BLaER1 (cell line): ENCODE results near the gene NMNAT2.
"Not testable (repeated sequence)": the region's sequence is repeated elsewhere in the genome, so short reads cannot be mapped to it uniquely, and the experiment has no call there.

Experiments used
- H3K27ac ChIP-seq: shearing (Covaris generic); formaldehyde crosslinking; 2 replicates; pipeline ENCODE4 v1.8.1; 2022
- H3K27me3 ChIP-seq: shearing (Covaris generic); formaldehyde crosslinking; 2 replicates; pipeline ENCODE4 v1.8.1; 2022
- H3K36me3 ChIP-seq: shearing (Covaris generic); formaldehyde crosslinking; 2 replicates; pipeline ENCODE4 v1.8.1; 2022
- H3K4me1 ChIP-seq: shearing (Covaris generic); formaldehyde crosslinking; 2 replicates; pipeline ENCODE4 v1.8.1; 2022
- H3K4me2 ChIP-seq: shearing (Covaris generic); formaldehyde crosslinking; 2 replicates; pipeline ENCODE4 v1.8.1; 2022
- H3K4me3 ChIP-seq: shearing (Covaris generic); formaldehyde crosslinking; 2 replicates; pipeline ENCODE4 v1.8.1; 2022
- H3K9ac ChIP-seq: shearing (Covaris generic); formaldehyde crosslinking; 2 replicates; pipeline ENCODE4 v1.8.1; 2022
- H3K9me3 ChIP-seq: shearing (Covaris generic); formaldehyde crosslinking; 2 replicates; pipeline ENCODE4 v1.8.1; 2022
- H4K20me1 ChIP-seq: shearing (Covaris generic); formaldehyde crosslinking; 2 replicates; pipeline ENCODE4 v1.8.1; 2022
- Cebpa-rat ChIP-seq: shearing (Covaris generic); IDR thresholded peaks from 2 replicates; pipeline ENCODE4 v1.8.1; 2022

The NMNAT2 gene

GRCh38 chr1:183243161-183244050, 174.8 kb downstream of the NMNAT2 start:
- H3K4me2 ChIP-seq = no peak overlapping the region
- TF ChIP-seq Cebpa-rat = no peak
- H3K4me3 ChIP-seq = no peak overlapping the region
- no peaks in the 10 kb centered on the region for H3K27me3 ChIP-seq
- H3K9ac ChIP-seq = no peak overlapping the region
- H3K36me3 ChIP-seq = no peaks in the 10 kb centered on the region
- no peaks in the 10 kb centered on the region for H3K4me1 ChIP-seq
- no peaks in the 10 kb centered on the region for H3K9me3 ChIP-seq
- H4K20me1 ChIP-seq = no peaks in the 10 kb centered on the region
- no peak overlapping the region for H3K27ac ChIP-seq

GRCh38 chr1:183242556-183242955, 175.6 kb downstream of the NMNAT2 start:
- H3K27ac ChIP-seq = no peak overlapping the region

GRCh38 chr1:183241471-183241870, 176.7 kb downstream of the NMNAT2 start:
- Histone ChIP-seq H3K27me3 (no peaks in the 10 kb centered on the region), H3K9ac (no peak overlapping the region), H3K27ac (no peak overlapping the region), H3K4me1 (no peaks in the 10 kb centered on the region), H3K9me3 (no peaks in the 10 kb centered on the region), H3K4me2 (no peak overlapping the region), H4K20me1 (no peaks in the 10 kb centered on the region), H3K36me3 (no peaks in the 10 kb centered on the region), H3K4me3 (no peak overlapping the region)
- TF ChIP-seq Cebpa-rat = no peak

More at GRCh38 chr1:183242556-183242955, 175.6 kb downstream of the NMNAT2 start:
- H4K20me1 ChIP-seq = no peaks in the 10 kb centered on the region
- H3K27me3 ChIP-seq = no peaks in the 10 kb centered on the region
- TF ChIP-seq Cebpa-rat = no peak
- no peaks in the 10 kb centered on the region for H3K9me3 ChIP-seq
- no peak overlapping the region for H3K9ac ChIP-seq
- no peaks in the 10 kb centered on the region for H3K36me3 ChIP-seq
- H3K4me1 ChIP-seq = no peaks in the 10 kb centered on the region
- no peak overlapping the region for H3K4me2 ChIP-seq
- no peak overlapping the region for H3K4me3 ChIP-seq

- not testable (repeated sequence) for H3K4me3 ChIP-seq, H3K36me3 ChIP-seq, H3K4me2 ChIP-seq, H4K20me1 ChIP-seq, H3K27ac ChIP-seq, H3K27me3 ChIP-seq, H3K9ac ChIP-seq, H3K9me3 ChIP-seq, H3K4me1 ChIP-seq
Measured at GRCh38 chr1:183240853-183241252, 177.3 kb downstream of the NMNAT2 start.

- no peaks in the 10 kb centered on the region for H4K20me1 ChIP-seq
- no peak overlapping the region for H3K4me3 ChIP-seq
- no peaks in the 10 kb centered on the region for H3K36me3 ChIP-seq
- no peak overlapping the region for H3K9ac ChIP-seq
- no peaks in the 10 kb centered on the region for H3K9me3 ChIP-seq
- H3K4me2 ChIP-seq = no peak overlapping the region
- H3K4me1 ChIP-seq = no peaks in the 10 kb centered on the region
- TF ChIP-seq Cebpa-rat = no peak
- H3K27ac ChIP-seq = no peak overlapping the region
- no peaks in the 10 kb centered on the region for H3K27me3 ChIP-seq
Measured at GRCh38 chr1:183240526-183240825, 177.7 kb downstream of the NMNAT2 start.

- Histone ChIP-seq H4K20me1 (no peaks in the 10 kb centered on the region), H3K4me3 (no peak overlapping the region), H3K9me3 (no peaks in the 10 kb centered on the region; the same call in 1 of the 2 replicates), H3K36me3 (no peaks in the 10 kb centered on the region), H3K27ac (no peak overlapping the region), H3K4me1 (no peaks in the 10 kb centered on the region), H3K4me2 (no peak overlapping the region), H3K27me3 (no peaks in the 10 kb centered on the region), H3K9ac (no peak overlapping the region)
- TF ChIP-seq Cebpa-rat = no peak
Measured at GRCh38 chr1:183239793-183240525, 178.2 kb downstream of the NMNAT2 start.

- Histone ChIP-seq H3K4me3 (no peak overlapping the region), H3K4me1 (no peaks in the 10 kb centered on the region), H3K27me3 (no peaks in the 10 kb centered on the region), H3K9ac (no peak overlapping the region), H3K4me2 (no peak overlapping the region), H3K27ac (no peak overlapping the region), H4K20me1 (no peaks in the 10 kb centered on the region), H3K36me3 (no peaks in the 10 kb centered on the region), H3K9me3 (no peaks in the 10 kb centered on the region; the same call in 1 of the 2 replicates)
- TF ChIP-seq Cebpa-rat = no peak
Measured at GRCh38 chr1:183239220-183239742, 178.9 kb downstream of the NMNAT2 start.

- Histone ChIP-seq H4K20me1 (no peaks in the 10 kb centered on the region), H3K9ac (no peak overlapping the region), H3K4me3 (no peak overlapping the region), H3K27ac (no peak overlapping the region), H3K9me3 (no peaks in the 10 kb centered on the region; the same call in 1 of the 2 replicates), H3K27me3 (no peaks in the 10 kb centered on the region), H3K4me1 (no peaks in the 10 kb centered on the region), H3K36me3 (no peaks in the 10 kb centered on the region), H3K4me2 (no peak overlapping the region)
- TF ChIP-seq Cebpa-rat = no peak
Measured at GRCh38 chr1:183238071-183238470, 180.1 kb downstream of the NMNAT2 start.

GRCh38 chr1:183237046-183237445, 181.1 kb downstream of the NMNAT2 start:
- H3K9ac ChIP-seq = no peak overlapping the region
- no peaks in the 10 kb centered on the region for H3K27me3 ChIP-seq
- no peaks in the 10 kb centered on the region; the same call in 1 of the 2 replicates for H3K9me3 ChIP-seq
- TF ChIP-seq Cebpa-rat = no peak
- no peak overlapping the region for H3K4me3 ChIP-seq
- H3K4me1 ChIP-seq = no peaks in the 10 kb centered on the region
- no peaks in the 10 kb centered on the region for H3K36me3 ChIP-seq
- no peak overlapping the region for H3K4me2 ChIP-seq
- no peak overlapping the region for H3K27ac ChIP-seq
- H4K20me1 ChIP-seq = no peaks in the 10 kb centered on the region

- H3K36me3 ChIP-seq = no peaks in the 10 kb centered on the region
Measured at GRCh38 chr1:183236158-183236725, 181.9 kb downstream of the NMNAT2 start.

More at GRCh38 chr1:183236158-183236725, 181.9 kb downstream of the NMNAT2 start:
- Histone ChIP-seq H3K4me1 (no peaks in the 10 kb centered on the region), H3K9me3 (no peaks in the 10 kb centered on the region; the same call in 1 of the 2 replicates), H3K27ac (no peak overlapping the region), H3K4me2 (no peak overlapping the region), H3K27me3 (no peaks in the 10 kb centered on the region), H4K20me1 (no peaks in the 10 kb centered on the region), H3K9ac (no peak overlapping the region), H3K4me3 (no peak overlapping the region)
- no peak for TF ChIP-seq Cebpa-rat
